Measurements from ENCODE around the gene ERICH6. TPM values are rescaled to one million over a fixed set of nuclear protein-coding genes. Genes with fewer than 3 reads are reported as not detected.

Gene ERICH6
- total RNA-seq, 1 donor from 2014 or later: not detected

DNA sequence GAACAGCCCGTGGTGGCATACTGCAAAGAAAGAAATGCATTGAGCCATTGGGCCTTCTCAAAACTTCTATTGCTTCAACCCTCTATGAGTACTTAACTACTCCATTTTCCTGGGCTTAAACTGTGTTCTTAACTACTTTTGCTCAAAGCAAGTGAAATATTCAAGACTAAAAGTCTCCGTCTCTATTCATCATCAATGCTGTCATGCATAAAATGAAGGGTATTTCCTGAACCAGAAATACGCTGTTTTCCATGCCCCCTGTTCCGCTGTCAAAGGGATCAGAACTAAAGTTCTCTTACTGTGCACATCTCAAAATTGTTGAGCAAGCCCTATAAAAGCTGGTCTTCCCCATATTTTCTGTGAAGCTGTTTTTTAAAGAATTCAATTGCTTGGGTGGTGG, 39.0 kb upstream of the ERICH6 start:
- ATAC-seq (no peak), DNase-seq (no peak)
- Histone ChIP-seq H3K4me1 (peaks cover 33% of the 10 kb centered on the region), H3K9me3 (no peaks in the 10 kb centered on the region), H3K27me3 (ENCODE audit: low read depth) (no peaks in the 10 kb centered on the region), H3K4me3 (no peak overlapping the region), H3K27ac (no peak overlapping the region), H3K36me3 (peaks cover 20% of the 10 kb centered on the region)
- intact Hi-C loops (cut with DNase I): no loop called here
- TF ChIP-seq, protein P1, sequence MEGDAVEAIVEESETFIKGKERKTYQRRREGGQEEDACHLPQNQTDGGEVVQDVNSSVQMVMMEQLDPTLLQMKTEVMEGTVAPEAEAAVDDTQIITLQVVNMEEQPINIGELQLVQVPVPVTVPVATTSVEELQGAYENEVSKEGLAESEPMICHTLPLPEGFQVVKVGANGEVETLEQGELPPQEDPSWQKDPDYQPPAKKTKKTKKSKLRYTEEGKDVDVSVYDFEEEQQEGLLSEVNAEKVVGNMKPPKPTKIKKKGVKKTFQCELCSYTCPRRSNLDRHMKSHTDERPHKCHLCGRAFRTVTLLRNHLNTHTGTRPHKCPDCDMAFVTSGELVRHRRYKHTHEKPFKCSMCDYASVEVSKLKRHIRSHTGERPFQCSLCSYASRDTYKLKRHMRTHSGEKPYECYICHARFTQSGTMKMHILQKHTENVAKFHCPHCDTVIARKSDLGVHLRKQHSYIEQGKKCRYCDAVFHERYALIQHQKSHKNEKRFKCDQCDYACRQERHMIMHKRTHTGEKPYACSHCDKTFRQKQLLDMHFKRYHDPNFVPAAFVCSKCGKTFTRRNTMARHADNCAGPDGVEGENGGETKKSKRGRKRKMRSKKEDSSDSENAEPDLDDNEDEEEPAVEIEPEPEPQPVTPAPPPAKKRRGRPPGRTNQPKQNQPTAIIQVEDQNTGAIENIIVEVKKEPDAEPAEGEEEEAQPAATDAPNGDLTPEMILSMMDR (IDR thresholded peaks at IDR 0.05): no peak

DNA sequence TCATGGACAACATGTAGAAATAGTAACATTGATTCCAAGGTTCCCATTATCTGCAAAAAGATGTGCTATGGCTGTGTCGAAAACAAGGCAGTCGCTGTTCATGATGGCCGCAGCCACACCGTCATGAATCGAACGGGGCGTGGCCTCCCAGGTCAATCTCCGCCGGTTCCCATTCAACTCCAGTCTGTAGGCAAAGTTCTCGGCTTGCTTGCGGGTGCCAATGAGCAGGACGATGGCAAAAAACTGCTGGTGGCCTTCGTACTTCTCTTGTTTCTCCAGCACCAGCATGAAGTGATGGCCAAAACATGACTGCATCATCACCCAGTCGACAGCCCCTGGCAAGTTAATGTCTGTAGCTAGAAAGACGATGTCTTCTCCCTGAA, 38.4 kb upstream of the ERICH6 start:
- DNase-seq (no peak), ATAC-seq (no peak)
- Histone ChIP-seq H3K4me3 (no peak overlapping the region), H3K4me1 (peaks cover 31% of the 10 kb centered on the region), H3K36me3 (peaks cover 20% of the 10 kb centered on the region), H3K9me3 (no peaks in the 10 kb centered on the region), H3K27ac (no peak overlapping the region), H3K27me3 (ENCODE audit: low read depth) (no peaks in the 10 kb centered on the region)
- intact Hi-C loops (cut with DNase I): no loop called here
- TF ChIP-seq, protein P1 (IDR thresholded peaks at IDR 0.05): no peak

DNA sequence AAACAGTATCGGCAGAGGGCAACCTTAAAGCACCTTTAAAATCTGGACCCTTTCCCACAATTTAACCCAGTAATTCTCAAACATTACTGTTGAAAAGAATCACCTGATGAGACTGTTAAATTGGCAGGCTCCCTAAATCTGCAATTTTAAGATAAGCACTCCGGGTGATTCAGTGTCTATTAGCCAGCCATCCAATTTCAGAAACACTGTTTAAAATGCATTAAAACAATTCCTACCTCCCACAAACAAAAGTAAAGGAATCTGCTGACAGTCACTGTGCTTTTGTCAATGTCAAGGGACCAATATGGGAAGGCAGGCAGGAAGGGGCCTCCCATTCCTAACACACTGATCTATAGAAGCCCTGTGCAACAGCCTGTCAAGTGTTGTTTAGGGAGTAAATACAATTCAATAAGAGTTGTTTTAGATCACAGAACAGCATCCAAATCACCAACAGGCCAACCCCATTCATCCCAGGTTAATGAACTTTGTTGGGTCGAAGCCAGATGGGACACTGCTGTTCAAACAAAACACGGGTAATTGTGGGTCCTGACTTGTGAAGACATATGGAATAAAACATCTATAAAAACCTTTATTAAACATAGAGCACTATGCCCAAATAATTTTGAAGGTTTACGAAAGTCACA, 37.9 kb upstream of the ERICH6 start:
- H3K4me3 ChIP-seq: no peak overlapping the region
- TF ChIP-seq, protein P1 (IDR thresholded peaks at IDR 0.05): no peak
- H3K4me1 ChIP-seq: peaks cover 26% of the 10 kb centered on the region
- peaks cover 20% of the 10 kb centered on the region for H3K36me3 ChIP-seq
- intact Hi-C loops (cut with DNase I): no loop called here
- no peak for ATAC-seq
- H3K27me3 ChIP-seq (ENCODE audit: low read depth): no peaks in the 10 kb centered on the region
- no peak for DNase-seq
- no peaks in the 10 kb centered on the region for H3K9me3 ChIP-seq
- no peak overlapping the region for H3K27ac ChIP-seq

DNA sequence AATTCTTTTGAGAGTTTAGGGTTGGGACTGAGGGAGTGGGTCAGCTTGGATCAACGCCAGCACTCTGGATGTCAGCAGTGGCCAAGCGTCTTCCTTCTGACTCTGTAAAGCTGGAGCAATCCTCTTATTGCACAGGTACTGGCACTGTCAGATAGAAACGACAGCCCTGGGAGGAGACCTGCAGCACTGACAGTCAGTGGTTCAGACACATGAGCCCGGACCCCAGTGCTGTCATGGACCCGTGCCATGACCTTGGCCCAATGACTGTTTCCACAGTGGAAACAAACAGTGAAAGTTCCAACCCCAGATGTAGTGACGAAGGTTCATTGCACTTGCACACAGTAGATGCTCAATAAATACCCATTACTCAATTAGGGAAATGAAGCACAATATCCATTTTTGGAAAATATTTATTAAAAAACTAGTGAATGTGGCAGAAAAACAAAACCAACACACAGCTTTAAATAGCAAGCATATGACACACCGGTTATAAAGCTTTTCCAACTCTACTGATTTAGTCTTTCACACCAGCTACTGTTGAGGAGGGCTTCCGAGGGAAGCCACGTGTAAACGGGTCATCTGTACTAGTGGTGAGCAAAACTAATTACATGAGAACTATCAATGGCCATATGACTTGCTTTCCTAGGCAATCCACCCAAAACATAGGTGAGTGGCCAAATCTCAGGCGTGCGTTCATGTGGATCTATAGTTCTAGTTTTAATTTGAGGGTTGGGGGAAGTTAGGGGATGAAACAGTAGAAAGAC, 37.2 kb upstream of the ERICH6 start:
- DNase-seq (no peak), ATAC-seq (no peak)
- H3K9me3 ChIP-seq: no peaks in the 10 kb centered on the region
- intact Hi-C loops (cut with DNase I): no loop called here
- TF ChIP-seq, protein P1 (IDR thresholded peaks at IDR 0.05): no peak
- peaks cover 20% of the 10 kb centered on the region for H3K4me1 ChIP-seq
- H3K27ac ChIP-seq: no peak overlapping the region
- no peaks in the 10 kb centered on the region for H3K27me3 ChIP-seq (ENCODE audit: low read depth)
- H3K36me3 ChIP-seq: peaks cover 20% of the 10 kb centered on the region
- H3K4me3 ChIP-seq: no peak overlapping the region

DNA sequence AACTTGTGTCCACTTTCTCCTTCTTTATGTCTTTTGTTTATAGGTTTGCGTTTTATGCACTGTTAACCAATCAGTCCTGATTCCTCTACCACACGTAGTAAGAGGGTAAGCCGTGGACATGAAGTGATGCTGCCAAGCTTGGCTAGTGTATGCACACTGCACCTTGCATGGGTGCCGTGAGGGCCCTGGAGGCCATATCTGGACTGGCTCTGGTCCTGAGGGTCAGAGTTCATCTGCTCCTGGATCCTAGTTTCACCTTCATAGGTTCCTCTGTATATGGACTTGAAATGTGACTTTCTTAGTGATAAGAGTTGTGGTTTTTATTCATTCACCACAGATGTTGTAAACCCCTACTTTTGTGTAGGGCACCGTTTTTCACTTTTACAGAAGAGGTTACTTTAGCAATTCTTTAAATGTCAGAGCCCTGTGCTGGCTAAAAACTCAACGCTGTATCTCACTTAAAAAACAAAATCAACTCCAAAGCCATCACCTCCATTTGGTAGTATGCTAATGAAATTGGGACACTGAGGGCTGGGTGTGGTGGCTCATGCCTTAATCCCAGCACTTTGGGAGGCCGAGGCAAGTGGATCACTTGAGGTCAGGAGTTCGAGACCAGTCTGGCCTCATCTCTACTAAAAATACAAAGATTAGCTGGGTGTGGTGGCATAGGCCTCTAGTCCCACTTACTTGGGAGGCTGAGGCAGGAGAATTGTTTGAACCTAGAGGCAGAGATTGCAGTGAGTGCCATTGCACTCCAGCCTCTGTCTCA, 36.3 kb upstream of the ERICH6 start:
- Histone ChIP-seq H3K36me3 (peaks cover 20% of the 10 kb centered on the region), H3K4me3 (no peak overlapping the region), H3K27ac (no peak overlapping the region), H3K9me3 (no peaks in the 10 kb centered on the region), H3K27me3 (ENCODE audit: low read depth) (no peaks in the 10 kb centered on the region), H3K4me1 (peaks cover 20% of the 10 kb centered on the region)
- TF ChIP-seq, protein P1 (IDR thresholded peaks at IDR 0.05): no peak
- intact Hi-C loops (cut with DNase I): no loop called here
- DNase-seq (no peak), ATAC-seq (no peak)

All from lower lobe of right lung (tissue), 2 donors.